Activated naive CD4-positive, alpha-beta T cell treated with anti-CD3 and anti-CD28 coated beads for 36 hours (primary cell): ENCODE measurements around the gene RAB17. TPM values are rescaled to one million over a fixed set of nuclear protein-coding genes. Genes with fewer than 3 reads are reported as not detected.
A peak's percentile ranks its signal among the peaks of the same experiment; 100 is the strongest.

ENCODE experiments used
- CTCF ChIA-PET: fragments of 350-600 bp; sonication (Branson Sonifier 250); formaldehyde crosslinking; loops from one replicate; lab custom pipeline; 2021; ENCODE audit warnings: antibody characterized with exemption; lab: Charles Lee
- DNase-seq: peaks from one replicate; pipeline ENCODE4 v3.0.0-alpha.2; 2020
- H3K27ac Mint-ChIP-seq: one replicate; pipeline ENCODE4 v1.8.0; 2021; ENCODE audit warnings: mild to moderate bottlenecking, mixed read lengths
- H3K27me3 Mint-ChIP-seq: one replicate; pipeline ENCODE4 v1.8.0; 2021; ENCODE audit warnings: low read depth, mixed read lengths
- H3K36me3 Mint-ChIP-seq: one replicate; pipeline ENCODE4 v1.8.0; 2021; ENCODE audit warnings: low read depth, mixed read lengths
- H3K4me1 Mint-ChIP-seq: one replicate; pipeline ENCODE4 v1.8.0; 2021; ENCODE audit warnings: low read depth, mixed read lengths
- H3K4me3 Mint-ChIP-seq: one replicate; pipeline ENCODE4 v1.8.0; 2021; ENCODE audit warnings: mild to moderate bottlenecking, moderate library complexity, mixed read lengths
- H3K9me3 Mint-ChIP-seq: one replicate; pipeline ENCODE4 v1.8.0; 2021; ENCODE audit warnings: mixed read lengths
- intact Hi-C: fragments of 100-400 bp; cut with micrococcal nuclease; formaldehyde crosslinking; loops from one replicate; pipeline ENCODE4 v1.15.1; 2023
- total RNA-seq, 2 experiments: library from RNA; stranded (reverse); gene quantifications; one replicate each; pipeline ENCODE4 v1.2.3, GENCODE V29; 2021

RAB17 gene, protein sequence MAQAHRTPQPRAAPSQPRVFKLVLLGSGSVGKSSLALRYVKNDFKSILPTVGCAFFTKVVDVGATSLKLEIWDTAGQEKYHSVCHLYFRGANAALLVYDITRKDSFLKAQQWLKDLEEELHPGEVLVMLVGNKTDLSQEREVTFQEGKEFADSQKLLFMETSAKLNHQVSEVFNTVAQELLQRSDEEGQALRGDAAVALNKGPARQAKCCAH
- total RNA-seq: not detected

DNA sequence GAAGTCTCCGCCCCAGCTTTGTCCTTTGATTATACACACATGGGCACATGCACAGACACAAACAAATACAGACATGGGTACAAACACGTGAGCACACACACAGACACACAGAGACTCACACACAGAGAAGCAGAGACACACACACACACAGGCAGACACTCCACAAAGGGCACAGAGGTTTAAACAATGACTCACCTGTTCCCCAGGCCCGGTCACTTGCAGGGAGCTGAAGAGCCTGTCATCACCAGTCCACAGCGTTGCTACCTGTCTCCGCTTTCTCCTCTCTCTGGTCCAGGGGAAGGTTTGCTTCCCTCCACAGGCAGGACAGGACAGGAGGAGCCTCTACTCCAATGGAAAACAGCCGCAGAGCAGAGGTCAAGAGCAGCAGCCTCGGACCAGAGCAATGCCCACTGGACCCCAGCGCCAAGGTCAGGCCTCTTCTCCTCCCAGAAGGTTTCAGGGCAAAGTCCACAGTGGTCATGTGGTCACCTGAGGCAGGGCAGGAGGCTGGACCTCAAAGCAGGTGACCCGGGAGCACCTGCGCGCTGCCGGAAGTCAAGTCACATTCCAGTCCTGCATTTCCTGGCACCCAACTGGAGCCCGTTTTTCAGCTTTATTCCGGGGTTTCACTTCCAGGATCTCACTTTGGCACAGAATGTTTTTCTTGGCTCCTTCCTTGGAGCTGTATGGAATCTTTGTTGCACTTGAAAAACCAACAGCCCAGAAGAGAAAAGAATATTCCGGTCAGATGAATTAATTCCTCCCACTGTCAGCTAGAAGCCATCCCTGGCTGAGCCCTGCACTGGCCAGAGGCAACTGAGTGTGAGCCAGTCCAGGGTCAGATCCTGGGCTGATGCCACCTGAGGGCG, at the start of gene RAB17:
Gene RAB17 (minus strand): TSS at position 463 of the 869 bp plus-strand sequence. CDS start 4,580 bp downstream, outside the sequence.
- Mint-ChIP-seq H3K27me3 (no peaks in the 10 kb centered on the region), H3K27ac (no peak within 1 kb of the TSS), H3K4me1 (peaks cover 10% of the 10 kb centered on the region), H3K9me3 (no peaks in the 10 kb centered on the region), H3K36me3 (no peaks in the 10 kb centered on the region), H3K4me3 (peak within 1 kb of the TSS; percentile 21)
- DNase-seq: no peak
- CTCF ChIA-PET: interaction anchor here (1.3 kb wide), 1 partner anchor 9 kb away, joined by 3 read pairs; no protein-coding TSS in a partner anchor
- intact Hi-C loops: no loop called here

DNA sequence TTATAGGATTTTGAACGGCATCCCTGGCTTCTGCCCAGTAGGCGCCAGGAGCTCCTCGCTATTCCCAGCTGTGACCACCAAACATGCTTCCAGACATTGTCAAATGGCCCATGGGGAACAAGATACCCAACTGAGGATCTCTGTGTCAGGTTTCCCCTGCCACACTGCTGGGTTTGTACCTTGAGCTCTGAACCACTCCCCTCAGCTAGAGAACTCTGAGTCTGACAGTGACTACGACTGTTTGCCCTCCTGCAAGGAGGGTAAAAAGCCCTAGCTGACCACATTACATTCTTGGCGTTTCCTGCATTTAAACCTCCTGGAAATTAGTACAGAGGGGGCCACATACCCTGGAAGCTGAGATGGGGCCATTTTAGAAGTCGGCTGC, 49.3 kb upstream of the RAB17 start:
- H3K27ac Mint-ChIP-seq: no peak overlapping the region
- no peaks in the 10 kb centered on the region for H3K27me3 Mint-ChIP-seq
- H3K36me3 Mint-ChIP-seq: peaks cover 1% of the 10 kb centered on the region
- CTCF ChIA-PET: interaction anchor here (0.6 kb wide), 1 partner anchor 45 kb away, joined by 3 read pairs; no protein-coding TSS in a partner anchor
- no peak for DNase-seq
- peaks cover 1% of the 10 kb centered on the region for H3K9me3 Mint-ChIP-seq
- peaks cover 6% of the 10 kb centered on the region for H3K4me1 Mint-ChIP-seq
- no peak overlapping the region for H3K4me3 Mint-ChIP-seq
- intact Hi-C loops: no loop called here

DNA sequence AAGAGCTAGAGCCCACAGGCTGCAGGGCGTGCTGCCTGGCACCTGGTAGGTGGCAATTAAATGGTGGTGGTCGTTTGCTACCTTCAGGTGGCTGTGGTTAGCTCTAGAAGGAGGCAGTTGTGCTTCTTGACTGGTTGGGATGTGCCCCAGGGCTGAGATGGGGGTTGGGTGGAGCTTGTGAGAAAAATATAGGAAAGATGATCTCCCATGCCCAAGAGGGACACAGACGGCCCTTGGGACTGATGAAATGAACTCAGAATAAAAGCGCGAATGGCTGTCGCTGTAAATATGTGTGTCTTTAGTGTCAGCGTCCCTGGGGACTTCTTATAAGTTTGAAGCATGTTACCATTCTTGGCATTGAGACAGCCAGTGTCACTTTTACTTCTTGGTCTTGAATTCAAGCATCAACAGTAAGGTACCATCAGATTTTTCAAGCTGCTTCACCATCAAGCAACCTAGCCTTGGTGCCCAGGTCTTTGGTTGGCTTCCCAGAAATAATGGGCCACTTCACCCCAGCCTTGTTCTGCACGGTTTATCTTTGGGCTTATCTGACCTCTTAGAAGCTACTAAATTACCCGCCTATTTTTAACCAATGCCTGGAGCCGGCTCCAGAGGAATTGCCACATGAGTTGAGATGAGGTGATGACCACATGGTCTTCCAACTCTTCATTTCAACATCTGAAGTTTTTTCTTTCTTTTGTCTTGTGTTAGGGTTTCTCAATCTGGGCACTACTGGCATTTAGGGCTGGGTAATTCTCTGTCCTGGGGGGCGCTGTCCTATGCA, 48.7 kb upstream of the RAB17 start:
- intact Hi-C loops: no loop called here
- no peak overlapping the region for H3K4me3 Mint-ChIP-seq
- no peak for DNase-seq
- H3K9me3 Mint-ChIP-seq: peaks cover 4% of the 10 kb centered on the region
- H3K36me3 Mint-ChIP-seq: peaks cover 2% of the 10 kb centered on the region
- H3K27me3 Mint-ChIP-seq: no peaks in the 10 kb centered on the region
- H3K4me1 Mint-ChIP-seq: peaks cover 6% of the 10 kb centered on the region
- H3K27ac Mint-ChIP-seq: no peak overlapping the region
- CTCF ChIA-PET: interaction anchor here (0.6 kb wide), 1 partner anchor 45 kb away, joined by 3 read pairs; no protein-coding TSS in a partner anchor

DNA sequence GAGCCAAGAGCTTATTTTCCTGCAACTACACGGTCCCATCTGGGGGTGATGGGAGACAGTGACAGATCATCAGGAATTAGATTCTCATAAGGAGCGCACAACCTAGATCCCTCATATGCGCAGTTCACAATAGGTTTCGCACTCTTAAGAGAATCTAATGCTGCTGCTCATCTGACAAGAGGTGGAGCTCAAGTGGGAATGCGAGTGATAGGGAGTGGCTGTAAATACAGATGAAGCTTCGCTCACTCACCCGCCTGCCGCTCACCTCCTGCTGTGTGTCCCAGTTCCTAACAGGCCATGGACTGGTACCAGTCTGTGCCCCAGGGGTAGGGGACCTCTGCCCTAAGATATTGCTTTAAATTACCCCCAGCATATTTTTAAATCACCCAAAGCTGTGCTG, 47.6 kb upstream of the RAB17 start:
- H3K27me3 Mint-ChIP-seq: no peaks in the 10 kb centered on the region
- H3K9me3 Mint-ChIP-seq: peaks cover 4% of the 10 kb centered on the region
- H3K36me3 Mint-ChIP-seq: peaks cover 2% of the 10 kb centered on the region
- H3K4me1 Mint-ChIP-seq: peaks cover 6% of the 10 kb centered on the region
- H3K4me3 Mint-ChIP-seq: no peak overlapping the region
- DNase-seq: no peak
- intact Hi-C loops: no loop called here
- CTCF ChIA-PET: no interaction called here
- no peak overlapping the region for H3K27ac Mint-ChIP-seq

DNA sequence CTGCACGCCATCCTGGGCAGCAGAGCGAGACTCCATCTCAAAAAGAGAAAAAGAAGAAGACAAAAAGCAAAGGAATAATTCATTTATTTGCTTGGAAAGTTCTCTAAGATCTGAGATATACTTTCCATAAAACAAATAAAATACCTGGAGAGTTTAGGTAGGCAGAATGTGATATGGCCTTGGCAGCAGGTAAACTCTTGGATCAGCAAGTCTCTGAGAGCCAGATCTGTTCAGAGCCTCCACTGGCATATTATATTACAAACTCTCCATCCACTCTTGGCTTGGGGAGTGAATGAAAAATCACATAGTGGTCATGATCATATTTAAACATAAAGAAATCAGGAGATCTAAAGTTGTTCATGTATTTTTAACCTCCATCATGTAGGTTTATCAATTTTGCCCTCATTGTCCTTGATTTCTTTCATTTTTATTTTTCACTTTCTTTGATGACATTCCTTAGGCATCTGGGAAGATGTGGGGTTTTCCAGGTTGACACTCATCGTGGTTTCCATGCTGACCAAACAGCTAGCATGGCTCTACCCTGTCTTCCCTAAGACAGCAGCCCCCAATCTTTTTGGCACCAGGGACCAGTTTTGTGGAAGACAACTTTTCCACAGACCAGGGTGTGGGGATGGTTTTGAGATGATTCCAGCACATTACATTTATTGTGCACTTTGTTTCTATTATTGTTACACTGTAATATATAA, 47.0 kb upstream of the RAB17 start:
- Mint-ChIP-seq H3K4me3 (no peak overlapping the region), H3K27ac (no peak overlapping the region), H3K4me1 (peaks cover 6% of the 10 kb centered on the region), H3K9me3 (peaks cover 4% of the 10 kb centered on the region), H3K27me3 (no peaks in the 10 kb centered on the region), H3K36me3 (peaks cover 4% of the 10 kb centered on the region)
- DNase-seq: no peak
- intact Hi-C loops: no loop called here
- CTCF ChIA-PET: no interaction called here

DNA sequence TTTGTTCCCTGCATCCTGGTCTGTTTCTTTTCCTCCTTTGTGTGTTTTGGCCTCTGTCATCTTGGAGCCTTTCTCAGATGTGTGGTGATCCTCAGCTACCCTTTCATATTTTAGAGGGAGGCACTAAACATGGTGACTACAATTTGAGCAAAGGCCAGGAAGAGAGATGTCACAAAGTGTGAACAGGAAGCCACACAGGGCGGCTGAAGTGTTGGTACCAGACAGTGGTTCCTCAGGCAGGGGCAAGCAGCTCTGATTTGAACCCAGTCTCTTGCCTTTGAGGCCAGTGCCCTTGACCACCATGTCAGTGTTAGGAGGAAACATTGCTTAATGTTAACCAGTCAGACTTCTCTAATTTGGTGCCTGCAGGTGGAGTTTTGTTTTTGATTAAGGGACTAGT, 46.0 kb upstream of the RAB17 start:
- no peak for DNase-seq
- Mint-ChIP-seq H3K4me3 (no peak overlapping the region), H3K9me3 (peaks cover 4% of the 10 kb centered on the region), H3K36me3 (peaks cover 6% of the 10 kb centered on the region), H3K4me1 (peaks cover 6% of the 10 kb centered on the region), H3K27me3 (no peaks in the 10 kb centered on the region), H3K27ac (no peak overlapping the region)
- intact Hi-C loops: no loop called here
- CTCF ChIA-PET: interaction anchor here (0.6 kb wide), 1 partner anchor 637 kb away, joined by 3 read pairs; no protein-coding TSS in a partner anchor

DNA sequence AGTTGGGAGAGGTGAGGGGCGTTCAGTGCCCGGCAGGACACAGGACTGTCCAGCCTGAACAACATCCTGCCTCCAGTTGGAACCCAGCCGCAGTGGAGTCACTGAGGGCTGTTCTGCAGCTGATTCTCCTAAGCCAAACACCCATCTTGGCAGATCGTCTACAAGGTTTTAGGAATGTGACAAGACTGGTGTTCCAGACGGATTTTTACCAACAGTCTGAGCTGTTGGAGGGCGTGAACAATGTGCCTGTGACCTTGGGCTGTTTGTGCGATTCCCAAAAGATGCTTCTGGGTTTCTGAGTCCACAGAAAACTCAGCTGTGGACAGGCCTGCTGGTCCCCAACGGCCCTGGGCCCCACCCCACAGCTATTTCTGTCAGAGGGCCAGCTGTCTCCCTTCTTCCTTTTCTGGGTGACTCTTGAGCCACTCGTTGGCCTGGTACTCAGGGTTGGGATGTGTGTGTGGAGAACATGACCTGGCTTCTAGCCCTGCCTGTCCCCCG, 42.6 kb upstream of the RAB17 start:
- no peak overlapping the region for H3K4me3 Mint-ChIP-seq
- DNase-seq: no peak
- H3K27ac Mint-ChIP-seq: no peak overlapping the region
- H3K9me3 Mint-ChIP-seq: peaks cover 4% of the 10 kb centered on the region
- CTCF ChIA-PET: no interaction called here
- intact Hi-C loops: no loop called here
- H3K27me3 Mint-ChIP-seq: peaks cover 3% of the 10 kb centered on the region
- H3K4me1 Mint-ChIP-seq: peaks cover 24% of the 10 kb centered on the region
- peaks cover 6% of the 10 kb centered on the region for H3K36me3 Mint-ChIP-seq

DNA sequence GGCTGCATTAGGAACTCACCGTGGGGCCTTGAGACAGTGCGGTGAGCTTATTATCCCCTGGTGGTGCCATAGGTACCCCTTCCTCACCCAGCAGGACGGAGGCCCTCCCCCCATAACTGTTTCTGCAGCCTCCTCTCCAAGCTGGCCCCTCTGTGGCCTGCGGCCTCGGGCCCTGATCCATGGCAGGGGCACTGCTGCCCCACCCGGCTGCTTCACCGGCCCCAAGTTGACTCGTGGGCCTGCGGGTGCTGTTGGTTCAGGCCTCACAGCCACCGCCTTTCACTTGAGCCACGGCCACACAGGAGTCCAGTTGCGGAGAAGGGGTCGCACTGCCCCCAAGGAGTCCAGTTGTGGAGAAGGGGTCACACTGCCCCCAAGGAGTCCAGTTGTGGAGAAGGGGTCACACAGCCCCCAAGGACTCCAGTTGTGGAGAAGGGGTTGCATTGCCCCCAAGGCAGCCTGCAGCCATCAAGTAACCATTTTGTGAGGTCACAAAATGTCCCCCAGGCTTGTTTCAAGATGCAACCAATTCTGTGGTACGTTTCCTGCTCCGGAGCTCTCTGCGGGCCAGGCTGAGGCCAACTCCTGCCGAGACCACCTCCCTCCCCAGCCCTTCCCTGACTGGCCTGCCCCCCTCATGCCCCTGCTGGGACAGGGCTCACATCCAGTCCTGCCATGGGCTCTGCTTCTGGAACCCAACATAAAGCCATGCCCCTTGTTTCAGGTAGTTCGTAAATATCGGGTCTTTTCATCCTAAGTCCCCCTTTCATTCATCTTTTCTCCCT, 41.5 kb upstream of the RAB17 start:
- intact Hi-C loops: no loop called here
- Mint-ChIP-seq H3K9me3 (peaks cover 4% of the 10 kb centered on the region), H3K27ac (no peak overlapping the region), H3K27me3 (peaks cover 3% of the 10 kb centered on the region), H3K36me3 (peaks cover 6% of the 10 kb centered on the region), H3K4me1 (peaks cover 26% of the 10 kb centered on the region), H3K4me3 (no peak overlapping the region)
- CTCF ChIA-PET: no interaction called here
- DNase-seq: no peak

DNA sequence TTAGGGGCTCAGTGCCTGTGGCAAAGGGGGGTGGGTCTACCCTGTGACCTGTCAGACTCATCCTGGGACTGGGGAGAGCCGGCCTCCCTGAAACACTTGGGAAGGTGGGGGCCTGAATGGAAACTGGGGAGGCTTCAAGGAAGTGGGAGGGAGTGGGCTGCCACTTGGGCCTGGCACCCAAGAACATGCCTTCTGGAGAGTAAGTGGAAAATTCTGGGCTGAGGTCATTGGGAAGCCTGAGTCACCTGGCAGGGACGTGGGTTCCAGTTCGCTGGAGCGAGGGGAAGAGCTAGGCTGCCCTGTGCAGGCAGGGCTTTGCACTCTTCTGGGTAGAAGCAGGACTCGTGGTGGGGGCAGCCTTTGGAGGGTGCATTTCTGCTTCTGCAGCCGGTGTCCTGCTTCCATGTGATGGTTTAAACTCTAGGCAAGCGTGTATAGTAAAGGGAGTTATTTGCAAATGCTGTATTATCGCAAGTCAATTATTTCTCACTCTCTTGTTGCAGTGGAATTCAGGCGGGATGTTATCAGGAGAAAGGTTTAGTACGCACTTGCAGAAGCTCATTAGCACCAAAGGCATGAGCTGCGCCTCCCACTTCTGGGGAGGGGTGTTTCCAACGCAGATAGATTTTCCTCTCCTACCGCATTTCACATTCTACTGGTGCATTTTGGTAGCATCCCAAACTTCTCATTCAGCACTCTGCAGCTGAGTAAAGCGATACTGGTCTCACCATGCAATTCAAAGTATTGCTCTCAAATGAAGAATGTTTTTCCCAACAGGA, 40.7 kb upstream of the RAB17 start:
- Mint-ChIP-seq H3K36me3 (peaks cover 6% of the 10 kb centered on the region), H3K9me3 (peaks cover 4% of the 10 kb centered on the region), H3K4me1 (peaks cover 20% of the 10 kb centered on the region), H3K27me3 (peaks cover 6% of the 10 kb centered on the region), H3K27ac (no peak overlapping the region), H3K4me3 (no peak overlapping the region)
- CTCF ChIA-PET: interaction anchor here (1.2 kb wide), 1 partner anchor 16 kb away, joined by 3 read pairs; no protein-coding TSS in a partner anchor
- intact Hi-C loops: no loop called here
- no peak for DNase-seq

DNA sequence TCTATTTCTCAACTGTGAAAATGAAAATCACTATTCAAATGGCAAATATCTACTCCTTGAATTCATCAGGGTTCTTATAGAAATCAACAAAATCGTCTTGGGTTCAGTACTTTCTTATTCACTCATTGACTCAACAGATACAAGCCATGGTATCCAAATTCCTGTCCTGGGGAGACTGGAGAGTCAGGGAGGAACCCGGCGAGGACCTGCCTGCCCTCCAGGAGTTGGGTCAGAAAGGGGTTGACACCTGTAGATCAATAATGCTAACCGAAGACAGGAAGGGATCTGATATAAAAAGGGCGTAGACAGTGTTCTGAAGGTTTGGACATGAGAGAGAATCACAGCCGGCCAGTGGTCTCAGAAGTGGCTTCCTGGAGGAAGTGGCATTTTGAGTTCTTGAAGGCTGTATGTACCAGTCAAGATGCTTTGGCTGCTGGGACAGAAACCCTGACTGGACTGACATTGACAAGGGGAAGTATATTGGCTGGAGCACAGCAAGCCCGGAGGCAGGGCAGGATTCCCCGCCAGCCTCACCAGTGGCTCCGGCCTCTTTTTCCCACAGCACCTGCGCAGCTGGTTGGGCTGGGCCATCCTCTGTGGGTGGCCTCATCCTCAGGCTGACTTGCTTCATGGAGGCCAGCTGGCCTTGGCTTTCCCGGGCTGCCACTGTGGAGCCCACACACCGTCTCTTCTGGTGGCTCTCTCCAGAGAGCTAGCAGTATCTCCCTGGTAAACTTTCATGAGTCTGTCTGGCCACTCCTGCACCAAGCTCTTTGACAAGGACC, 39.9 kb upstream of the RAB17 start:
- peaks cover 4% of the 10 kb centered on the region for H3K9me3 Mint-ChIP-seq
- H3K4me3 Mint-ChIP-seq: no peak overlapping the region
- intact Hi-C loops: no loop called here
- peaks cover 6% of the 10 kb centered on the region for H3K36me3 Mint-ChIP-seq
- CTCF ChIA-PET: interaction anchor here (1.2 kb wide), 1 partner anchor 15 kb away, joined by 3 read pairs; no protein-coding TSS in a partner anchor
- no peak overlapping the region for H3K27ac Mint-ChIP-seq
- peaks cover 6% of the 10 kb centered on the region for H3K27me3 Mint-ChIP-seq
- H3K4me1 Mint-ChIP-seq: peaks cover 20% of the 10 kb centered on the region
- no peak for DNase-seq
